HEK293T (cell line): ENCODE results near the gene DGKE.

Experiments used
- CTBP1 ChIP-seq: fragments of 450-650 bp; IDR thresholded peaks from 2 replicates; pipeline ENCODE4 v1.6.1; 2016; ENCODE audit warnings: borderline replicate concordance
- NFRKB ChIP-seq: fragments of 450-650 bp; IDR thresholded peaks from 2 replicates; pipeline ENCODE4 v1.6.1; 2016; ENCODE audit warnings: mild to moderate bottlenecking, moderate library complexity
- SP1 ChIP-seq: fragments of 450-650 bp; IDR thresholded peaks from 2 replicates; pipeline ENCODE4 v1.6.1; 2017
- SUZ12 ChIP-seq: fragments of 450-650 bp; IDR thresholded peaks from 2 replicates; pipeline ENCODE4 v1.6.1; 2016; ENCODE audit warnings: mild to moderate bottlenecking

DNA sequence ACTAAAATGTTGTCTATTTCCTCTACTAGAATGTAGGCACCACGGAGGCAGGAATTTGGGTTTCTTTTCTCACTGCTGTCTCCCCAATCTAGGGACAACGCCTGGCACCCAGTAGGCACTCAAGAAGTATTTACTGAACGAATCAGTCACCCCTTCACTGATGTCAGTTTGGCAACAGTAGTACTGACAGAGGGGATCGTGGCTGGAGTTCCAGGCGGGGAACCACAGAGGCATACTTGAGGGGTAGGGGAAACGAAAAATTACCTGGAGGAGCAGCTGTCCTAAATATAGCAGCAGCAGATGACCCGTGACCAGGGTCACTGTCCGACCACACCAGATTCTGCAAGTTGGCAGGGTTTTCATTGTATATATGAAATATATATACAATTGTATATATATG, 46.6 kb downstream of the DGKE start:
- no peak for TF ChIP-seq SUZ12
- no peak for TF ChIP-seq NFRKB
- no peak for TF ChIP-seq CTBP1
- no peak for TF ChIP-seq SP1
